ENCODE data around the gene ITPR1.
"Not testable (repeated sequence)": the region's sequence is repeated elsewhere in the genome, so short reads cannot be mapped to it uniquely, and the experiment has no call there.

Gene ITPR1

GRCh38 chr3:4493014-4493940, at the start of gene ITPR1:
Gene ITPR1, plus strand, starts transcription at chr3:4493348. Its CDS starts 23,144 bp downstream, at chr3:4516492.
- DNase-seq (ENCODE audit: low spot score), result peak; percentile 96

GRCh38 chr3:4447295-4447999, 45.7 kb upstream of the ITPR1 start:
- DNase-seq (ENCODE audit: low spot score), result no peak

DNA sequence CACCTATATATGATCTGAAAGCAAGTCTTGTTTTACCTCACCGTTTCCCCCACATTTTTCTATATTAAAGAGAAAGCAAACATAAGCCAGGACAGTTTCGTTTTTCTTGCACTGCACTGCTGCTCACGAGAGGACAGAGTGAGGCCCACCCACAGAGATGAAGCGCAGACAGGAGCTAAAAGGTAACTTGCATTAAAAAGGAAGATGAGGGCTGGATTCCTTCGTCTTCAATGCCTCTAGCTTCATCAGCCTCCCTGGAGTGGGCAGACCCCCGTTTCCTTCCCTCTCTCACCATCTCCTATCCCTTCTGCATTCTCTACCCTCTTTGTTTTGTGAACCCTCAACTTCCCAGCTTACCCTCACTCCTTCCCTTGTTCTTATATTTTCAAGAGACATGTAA, 45.0 kb upstream of the ITPR1 start:
- no peak for DNase-seq (ENCODE audit: low spot score)

GRCh38 chr3:4449043-4449805, 43.9 kb upstream of the ITPR1 start:
- DNase-seq (ENCODE audit: low spot score), result no peak

DNA sequence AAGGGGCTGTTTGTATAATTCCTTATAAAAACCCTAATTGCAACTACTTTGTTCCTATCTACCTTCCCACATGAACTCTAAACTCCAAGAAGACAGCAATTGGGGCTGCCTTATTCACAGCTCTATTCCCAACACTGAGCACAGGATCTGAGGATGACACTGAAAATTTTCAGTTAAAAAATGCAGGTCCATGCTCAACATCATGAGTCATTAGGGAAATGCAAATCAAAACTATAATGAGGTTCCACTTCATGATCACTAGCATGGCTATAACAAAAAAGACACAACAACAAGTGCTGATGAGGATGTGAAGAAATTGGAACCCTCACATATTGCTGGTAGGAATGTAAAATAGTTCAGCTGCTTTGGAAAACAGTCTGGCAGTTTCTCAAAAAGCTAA, 39.0 kb upstream of the ITPR1 start:
- DNase-seq (ENCODE audit: low spot score), result no peak

GRCh38 chr3:4456780-4457179, 36.4 kb upstream of the ITPR1 start:
- DNase-seq (ENCODE audit: low spot score), result not testable (repeated sequence)

DNA sequence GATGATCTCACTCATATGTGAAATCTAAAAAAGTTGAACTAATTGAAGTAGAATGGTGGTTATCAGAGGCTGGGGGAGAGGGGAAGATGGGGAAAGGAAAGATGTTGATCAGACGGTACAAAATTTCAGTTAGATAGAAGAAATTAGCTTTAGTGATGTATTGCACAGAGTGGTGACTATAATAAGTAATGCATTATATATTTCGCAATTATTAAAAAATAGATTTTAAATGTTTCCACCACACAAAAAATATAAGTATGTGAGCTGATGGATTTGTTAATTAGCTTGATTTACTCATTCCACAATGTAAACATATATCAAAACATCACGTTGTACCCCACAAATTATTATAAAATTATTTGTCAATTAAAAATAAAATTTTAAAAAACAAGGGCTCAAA, 34.2 kb upstream of the ITPR1 start:
- no peak for DNase-seq (ENCODE audit: low spot score)

GRCh38 chr3:4460334-4460733, 32.8 kb upstream of the ITPR1 start:
- DNase-seq (ENCODE audit: low spot score), result no peak

DNA sequence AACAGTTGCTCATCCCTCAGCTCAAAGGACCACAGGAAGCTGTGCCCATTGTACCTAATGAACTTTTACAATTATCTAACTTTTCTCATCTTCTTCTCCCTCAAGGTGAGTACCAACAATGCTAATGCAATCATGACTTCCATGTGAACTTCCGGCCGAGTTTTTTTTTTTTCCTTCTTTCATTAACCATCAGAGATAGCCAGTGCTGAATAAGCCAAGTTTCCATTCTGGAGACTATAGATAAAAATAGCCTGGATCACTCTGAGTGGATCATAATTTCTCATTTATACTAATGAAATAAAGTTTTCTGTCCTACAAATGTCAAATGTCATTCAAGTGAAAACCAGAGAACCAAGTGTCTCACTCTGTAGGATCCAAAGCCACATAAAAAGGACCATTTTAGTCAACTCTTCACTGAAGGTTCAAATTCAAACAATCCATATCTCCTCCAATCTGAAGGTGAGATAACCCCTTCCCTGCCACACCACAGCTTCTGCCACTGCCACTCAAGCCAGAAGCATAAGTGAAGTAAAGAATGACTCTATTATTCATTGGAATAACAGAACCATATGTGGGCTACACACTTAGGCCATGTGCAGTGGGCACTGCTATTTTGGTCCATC, 31.6 kb upstream of the ITPR1 start:
- DNase-seq (ENCODE audit: low spot score), result no peak

DNA sequence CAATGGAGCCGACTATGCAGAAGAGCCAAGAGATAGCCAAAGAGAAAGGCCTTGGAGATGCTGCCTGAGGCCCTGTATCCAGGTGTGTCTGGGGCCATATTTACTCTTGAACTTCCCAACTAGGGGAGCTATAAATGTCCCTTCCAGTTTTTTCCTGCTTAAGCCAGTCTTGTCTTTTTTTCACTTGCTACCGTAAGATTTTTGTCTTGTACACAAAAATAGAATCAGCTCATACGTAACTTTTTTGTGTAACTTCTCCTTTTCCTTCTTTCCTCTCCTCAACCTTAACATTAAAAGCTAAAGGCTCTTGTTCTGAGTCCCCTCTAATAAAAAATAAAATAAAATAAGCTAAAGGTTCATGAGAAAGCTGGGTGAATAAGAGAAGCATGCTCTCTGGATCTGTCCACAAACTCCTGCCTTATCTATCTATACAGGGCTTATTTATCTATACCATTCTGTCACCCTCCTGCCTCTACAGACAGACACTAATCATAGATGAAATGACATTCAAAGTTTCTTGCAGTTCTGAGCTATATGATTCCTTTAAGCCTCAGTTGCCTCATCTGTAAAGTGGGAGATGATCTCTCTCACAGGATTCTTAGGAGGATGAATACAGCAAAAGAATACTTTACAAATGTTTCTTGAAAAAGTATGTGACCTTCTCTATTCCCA, 30.6 kb upstream of the ITPR1 start:
- DNase-seq (ENCODE audit: low spot score), result no peak

DNA sequence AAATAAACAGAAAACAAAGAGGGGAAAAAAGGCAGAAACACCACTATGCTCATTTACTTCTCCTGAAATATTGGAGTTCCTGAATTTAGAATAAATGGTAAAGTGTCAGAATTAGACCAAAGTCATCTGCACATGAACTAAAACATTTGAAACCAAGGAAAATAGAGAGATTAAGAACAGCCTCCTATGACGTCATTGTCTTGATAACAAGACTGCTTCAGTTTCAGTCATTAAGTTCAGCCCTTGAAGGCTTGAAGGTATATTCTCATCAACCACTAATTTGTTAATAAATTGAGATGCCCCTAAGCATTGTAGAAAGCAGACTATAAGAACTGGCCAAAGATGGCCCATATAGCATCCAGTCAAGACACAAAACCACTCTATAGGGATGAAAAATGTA, 28.6 kb upstream of the ITPR1 start:
- DNase-seq (ENCODE audit: low spot score), result no peak

- DNase-seq (ENCODE audit: low spot score), result peak; percentile 93
Observed at GRCh38 chr3:4466741-4467521, 26.2 kb upstream of the ITPR1 start, which contains the start of gene SUMF1. Gene SUMF1, minus strand, starts transcription at chr3:4467269. Its CDS starts 24 bp downstream, at chr3:4467245.

GRCh38 chr3:4467522-4467867, 25.7 kb upstream of the ITPR1 start:
- DNase-seq (ENCODE audit: low spot score), result no peak

DNA sequence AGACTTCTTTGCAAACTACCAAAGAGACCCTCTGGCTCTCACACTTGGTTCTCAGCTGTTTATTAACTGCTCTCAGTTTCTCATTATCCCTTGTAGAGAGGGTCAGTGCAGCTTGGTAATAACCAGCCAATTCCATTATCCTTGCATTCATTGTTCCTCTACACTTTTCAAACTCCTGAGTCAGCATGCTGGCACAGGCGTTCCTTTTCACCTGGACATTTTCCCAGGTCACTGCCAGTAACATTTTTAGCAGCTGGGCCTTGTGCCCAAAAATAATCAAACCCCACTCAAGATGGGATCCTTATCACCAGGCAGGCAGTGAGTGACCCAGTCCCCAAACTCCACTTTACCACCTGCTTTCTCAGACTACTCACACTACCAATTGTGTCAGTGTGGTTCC, 21.2 kb upstream of the ITPR1 start:
- no peak for DNase-seq (ENCODE audit: low spot score)

DNA sequence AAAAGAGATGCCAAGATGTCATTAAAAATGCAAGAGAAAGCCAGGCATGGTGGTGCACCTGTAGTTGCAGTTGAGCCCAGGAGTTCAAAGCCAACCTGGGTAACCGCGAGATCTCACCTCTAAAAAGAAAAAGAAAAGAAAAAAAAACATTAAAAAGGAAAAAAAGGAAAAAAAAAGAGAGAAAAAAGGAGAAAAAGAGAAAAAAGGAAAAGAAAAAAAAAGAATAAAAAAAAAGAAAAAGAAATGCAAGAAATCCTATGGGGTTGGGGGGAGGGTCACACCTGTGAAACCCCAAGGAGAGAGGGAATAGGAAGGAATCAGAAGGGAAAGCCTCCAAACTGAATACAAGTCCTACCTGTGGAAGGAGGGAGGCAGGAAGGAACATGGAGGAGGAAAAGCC, 20.8 kb upstream of the ITPR1 start:
- no peak for DNase-seq (ENCODE audit: low spot score)

DNA sequence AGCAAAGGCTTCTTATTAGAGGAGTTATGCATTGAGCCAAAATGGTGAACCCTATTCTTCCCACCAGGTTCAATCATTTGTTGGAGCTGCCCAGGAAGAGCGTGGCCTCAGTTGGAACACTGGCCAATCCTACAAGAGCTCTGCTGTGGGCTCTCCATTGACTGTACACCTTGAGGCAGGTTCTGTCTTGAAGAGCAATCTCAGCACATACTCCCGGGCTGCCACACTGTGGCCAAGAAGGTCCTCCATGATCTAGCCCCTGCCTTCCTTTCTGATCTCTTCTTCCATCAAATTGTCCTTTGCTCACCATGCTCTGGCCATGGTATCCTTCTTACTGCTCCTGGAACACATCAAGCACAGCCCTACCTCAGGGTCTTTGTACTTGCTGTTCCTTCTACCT, 20.4 kb upstream of the ITPR1 start:
- DNase-seq (ENCODE audit: low spot score), result no peak

DNA sequence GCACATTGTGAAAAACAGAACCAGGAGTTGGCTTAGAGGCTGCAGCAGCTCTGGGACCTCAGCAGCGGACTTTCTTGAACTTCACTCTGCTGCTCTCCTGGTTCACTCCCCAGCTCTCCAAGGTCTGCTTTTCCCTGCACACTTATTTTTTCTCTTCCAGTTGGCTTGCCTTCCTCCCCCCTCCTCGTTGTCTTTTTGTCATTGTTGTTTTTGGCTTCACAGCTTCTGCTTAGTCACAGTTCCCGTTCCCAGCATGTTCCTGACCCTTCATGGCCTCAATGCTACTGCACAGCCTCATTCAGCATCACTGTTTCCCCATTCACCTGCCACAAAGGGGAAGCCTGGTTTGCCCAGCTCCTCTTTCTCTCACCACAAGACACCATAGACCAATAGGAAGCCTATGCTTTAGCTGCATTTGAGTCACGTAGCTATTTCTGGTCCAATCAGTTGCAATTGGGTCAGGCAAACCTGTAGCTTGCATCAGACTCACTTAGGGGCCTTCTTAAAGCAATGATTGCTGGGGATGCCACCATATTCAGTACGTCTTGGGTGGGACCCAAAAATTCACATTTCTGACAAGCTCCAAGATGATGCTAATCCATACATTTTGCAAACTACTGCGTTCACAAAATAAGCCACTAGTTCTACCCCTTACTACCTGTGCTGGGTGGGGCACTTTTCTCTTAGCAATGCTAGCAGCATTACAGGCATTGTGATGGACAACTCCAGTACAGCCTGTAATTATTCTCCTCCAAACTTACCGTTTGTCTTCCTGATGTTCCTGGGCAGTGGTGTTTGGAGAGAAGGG, 18.3 kb upstream of the ITPR1 start:
- peak; percentile 36 for DNase-seq (ENCODE audit: low spot score)

- no peak for DNase-seq (ENCODE audit: low spot score)
Observed at GRCh38 chr3:4475804-4476203, 17.3 kb upstream of the ITPR1 start.

DNA sequence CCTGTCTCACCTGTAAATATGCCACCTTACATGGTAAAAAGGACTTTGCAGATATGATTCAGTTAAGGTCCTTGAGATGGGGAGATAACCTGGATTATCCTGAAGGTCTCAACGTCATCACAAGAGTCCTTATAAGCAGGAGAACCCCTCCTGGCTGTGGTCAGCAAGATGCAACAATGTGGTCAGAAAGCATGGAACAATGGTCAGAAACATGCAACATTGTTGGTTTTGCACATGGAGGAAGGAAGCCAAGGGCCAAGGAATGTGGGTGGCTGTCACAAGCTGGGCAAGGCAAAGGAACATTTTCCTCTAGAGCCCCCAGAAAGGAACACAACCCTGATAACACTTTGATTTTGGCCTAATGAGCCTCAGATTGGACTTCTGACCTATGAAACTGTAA, 16.7 kb upstream of the ITPR1 start:
- DNase-seq (ENCODE audit: low spot score), result no peak

GRCh38 chr3:4478261-4478660, 14.9 kb upstream of the ITPR1 start:
- no peak for DNase-seq (ENCODE audit: low spot score)

Data from AG08396 (cell line).